ENCODE results near the gene STRIP2. TPM values are rescaled to one million over a fixed set of nuclear protein-coding genes. Genes with fewer than 3 reads are reported as not detected.

Gene STRIP2
- total and polyA plus RNA-seq, 2 of the 13 experiments (the other 11 are each of a cell fraction or from before 2014, with no cell fraction given), result 3.9 to 8.2 TPM

GRCh38 chr7:129433847-129434674, at the start of gene STRIP2 (continued):
- TF ChIP-seq ZNF709 (CRISPR knock-in tag; IDR thresholded peaks at IDR 0.05) (no peak), SOX6 (IDR thresholded peaks at IDR 0.05) (no peak), SOX6 (CRISPR knock-in tag; IDR thresholded peaks at IDR 0.05) (no peak), ZNF780A (CRISPR knock-in tag; IDR thresholded peaks at IDR 0.05) (no peak), ZNF850 (CRISPR knock-in tag; conservative IDR thresholded peaks at IDR 0.05) (no peak), ZNF766 (CRISPR knock-in tag; IDR thresholded peaks at IDR 0.05; ENCODE audit: borderline replicate concordance) (peak; percentile 70; the same call in 1 of the 2 replicates), ARID3A (IDR thresholded peaks at IDR 0.05; ENCODE audit: low read depth, low read length) (no peak), GTF3A (CRISPR knock-in tag; conservative IDR thresholded peaks at IDR 0.05) (no peak), ZNF180 (CRISPR knock-in tag; IDR thresholded peaks at IDR 0.05; ENCODE audit: borderline replicate concordance, low read depth) (no peak), THAP8 (CRISPR knock-in tag; IDR thresholded peaks at IDR 0.05; ENCODE audit: borderline replicate concordance) (no peak), ZEB1 (IDR thresholded peaks at IDR 0.05; ENCODE audit: insufficient replicate concordance, low read depth) (peak; percentile 25), SALL1 (CRISPR knock-in tag; IDR thresholded peaks at IDR 0.05) (no peak; the same call in 1 of the 2 replicates), ZNF570 (CRISPR knock-in tag; IDR thresholded peaks at IDR 0.05; ENCODE audit: borderline replicate concordance) (no peak), FOXA1 (IDR thresholded peaks at IDR 0.05) (no peak), FOXA1 (CRISPR knock-in tag; IDR thresholded peaks at IDR 0.05) (no peak), ZNF782 (CRISPR knock-in tag; IDR thresholded peaks at IDR 0.05; ENCODE audit: borderline replicate concordance) (no peak)
- TF ChIP-seq, protein P1, sequence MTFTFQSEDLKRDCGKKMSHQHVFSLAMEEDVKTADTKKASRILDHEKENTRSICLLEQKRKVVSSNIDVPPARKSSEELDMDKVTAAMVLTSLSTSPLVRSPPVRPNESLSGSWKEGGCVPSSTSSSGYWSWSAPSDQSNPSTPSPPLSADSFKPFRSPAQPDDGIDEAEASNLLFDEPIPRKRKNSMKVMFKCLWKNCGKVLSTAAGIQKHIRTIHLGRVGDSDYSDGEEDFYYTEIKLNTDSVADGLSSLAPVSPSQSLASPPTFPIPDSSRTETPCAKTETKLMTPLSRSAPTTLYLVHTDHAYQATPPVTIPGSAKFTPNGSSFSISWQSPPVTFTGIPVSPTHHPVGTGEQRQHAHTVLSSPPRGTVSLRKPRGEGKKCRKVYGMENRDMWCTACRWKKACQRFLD (CRISPR knock-in tag; IDR thresholded peaks at IDR 0.05; ENCODE audit: borderline replicate concordance), result 0 out of 2 replicates have a peak, but pooled peaks have one; percentile 19
- TF ChIP-seq, protein P2, sequence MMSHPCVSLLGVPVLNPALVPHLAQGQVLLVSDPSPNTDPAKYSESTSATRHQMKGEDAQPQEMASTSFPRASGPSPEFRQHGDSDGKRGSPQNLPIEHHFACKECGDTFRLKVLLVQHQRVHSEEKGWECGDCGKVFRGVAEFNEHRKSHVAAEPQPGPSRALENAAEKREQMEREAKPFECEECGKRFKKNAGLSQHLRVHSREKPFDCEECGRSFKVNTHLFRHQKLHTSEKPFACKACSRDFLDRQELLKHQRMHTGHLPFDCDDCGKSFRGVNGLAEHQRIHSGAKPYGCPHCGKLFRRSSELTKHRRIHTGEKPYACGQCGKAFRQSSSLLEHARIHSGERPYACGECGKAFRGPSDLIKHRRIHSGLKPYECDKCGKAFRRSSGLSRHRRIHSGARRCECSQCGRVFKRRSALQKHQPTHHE (CRISPR knock-in tag; IDR thresholded peaks at IDR 0.05; ENCODE audit: borderline replicate concordance), result no peak
- TF ChIP-seq, protein P3, sequence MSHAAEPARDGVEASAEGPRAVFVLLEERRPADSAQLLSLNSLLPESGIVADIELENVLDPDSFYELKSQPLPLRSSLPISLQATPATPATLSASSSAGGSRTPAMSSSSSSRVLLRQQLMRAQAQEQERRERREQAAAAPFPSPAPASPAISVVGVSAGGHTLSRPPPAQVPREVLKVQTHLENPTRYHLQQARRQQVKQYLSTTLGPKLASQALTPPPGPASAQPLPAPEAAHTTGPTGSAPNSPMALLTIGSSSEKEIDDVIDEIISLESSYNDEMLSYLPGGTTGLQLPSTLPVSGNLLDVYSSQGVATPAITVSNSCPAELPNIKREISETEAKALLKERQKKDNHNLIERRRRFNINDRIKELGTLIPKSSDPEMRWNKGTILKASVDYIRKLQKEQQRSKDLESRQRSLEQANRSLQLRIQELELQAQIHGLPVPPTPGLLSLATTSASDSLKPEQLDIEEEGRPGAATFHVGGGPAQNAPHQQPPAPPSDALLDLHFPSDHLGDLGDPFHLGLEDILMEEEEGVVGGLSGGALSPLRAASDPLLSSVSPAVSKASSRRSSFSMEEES (CRISPR knock-in tag; IDR thresholded peaks at IDR 0.05), result no peak
- TF ChIP-seq, protein P4, sequence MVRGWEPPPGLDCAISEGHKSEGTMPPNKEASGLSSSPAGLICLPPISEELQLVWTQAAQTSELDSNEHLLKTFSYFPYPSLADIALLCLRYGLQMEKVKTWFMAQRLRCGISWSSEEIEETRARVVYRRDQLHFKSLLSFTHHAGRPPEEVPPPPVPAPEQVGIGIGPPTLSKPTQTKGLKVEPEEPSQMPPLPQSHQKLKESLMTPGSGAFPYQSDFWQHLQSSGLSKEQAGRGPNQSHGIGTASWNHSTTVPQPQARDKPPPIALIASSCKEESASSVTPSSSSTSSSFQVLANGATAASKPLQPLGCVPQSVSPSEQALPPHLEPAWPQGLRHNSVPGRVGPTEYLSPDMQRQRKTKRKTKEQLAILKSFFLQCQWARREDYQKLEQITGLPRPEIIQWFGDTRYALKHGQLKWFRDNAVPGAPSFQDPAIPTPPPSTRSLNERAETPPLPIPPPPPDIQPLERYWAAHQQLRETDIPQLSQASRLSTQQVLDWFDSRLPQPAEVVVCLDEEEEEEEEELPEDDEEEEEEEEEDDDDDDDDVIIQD (CRISPR knock-in tag; IDR thresholded peaks at IDR 0.05; ENCODE audit: low read depth), result no peak
